Measurements from ENCODE around the gene PRKCH. TPM values are rescaled to one million over a fixed set of nuclear protein-coding genes. Genes with fewer than 3 reads are reported as not detected.

Gene PRKCH
- total RNA-seq, 1 experiment from 2014 or later = 12.4 TPM

DNA sequence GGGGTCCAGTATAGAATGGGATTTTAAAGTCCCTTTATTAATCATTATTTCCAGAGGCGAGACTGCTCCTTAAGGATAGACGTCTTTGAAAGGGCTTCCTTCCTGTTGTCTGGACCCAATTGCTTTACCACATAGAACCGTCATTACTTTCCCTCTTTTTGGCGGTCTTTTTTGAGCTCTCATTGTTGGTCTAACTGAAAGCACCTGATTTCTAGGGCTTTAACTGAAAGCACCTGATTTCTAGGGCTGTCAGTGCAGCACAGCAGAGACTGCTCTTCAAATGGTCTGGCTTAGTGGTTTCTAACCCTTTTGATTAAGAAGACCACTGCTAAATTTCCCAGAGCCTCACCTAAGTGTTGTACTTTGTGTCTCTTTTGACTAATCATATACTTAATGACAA lies 95.8 kb downstream of the PRKCH start:
- intact Hi-C loops (cut with micrococcal nuclease) = no loop called here
- no peak for DNase-seq (ENCODE audit: unreplicated experiment)
- peaks cover 26% of the 10 kb centered on the region for H3K4me1 Mint-ChIP-seq (ENCODE audit: insufficient read depth, unreplicated experiment)
- no peaks in the 10 kb centered on the region for H3K9me3 Mint-ChIP-seq (ENCODE audit: unreplicated experiment)
- H3K27ac Mint-ChIP-seq (ENCODE audit: low read depth, unreplicated experiment) = no peak overlapping the region
- H3K4me3 Mint-ChIP-seq (ENCODE audit: unreplicated experiment) = no peak overlapping the region
- BruUV-seq (replicated peaks) = no TSS peak
- ChIA-PET POLR2A (interaction anchor here (0.7 kb wide), 1 partner anchor 415 kb away, joined by 3 read pairs; no protein-coding TSS in a partner anchor), CTCF (interaction anchor here (0.7 kb wide), 1 partner anchor 22 kb away, joined by 3 read pairs; no protein-coding TSS in a partner anchor)
- H3K36me3 Mint-ChIP-seq (ENCODE audit: insufficient read depth, unreplicated experiment) = no peaks in the 10 kb centered on the region
- no peaks in the 10 kb centered on the region for H3K27me3 Mint-ChIP-seq (ENCODE audit: insufficient read depth, unreplicated experiment)
- TF ChIP-seq, protein P1, sequence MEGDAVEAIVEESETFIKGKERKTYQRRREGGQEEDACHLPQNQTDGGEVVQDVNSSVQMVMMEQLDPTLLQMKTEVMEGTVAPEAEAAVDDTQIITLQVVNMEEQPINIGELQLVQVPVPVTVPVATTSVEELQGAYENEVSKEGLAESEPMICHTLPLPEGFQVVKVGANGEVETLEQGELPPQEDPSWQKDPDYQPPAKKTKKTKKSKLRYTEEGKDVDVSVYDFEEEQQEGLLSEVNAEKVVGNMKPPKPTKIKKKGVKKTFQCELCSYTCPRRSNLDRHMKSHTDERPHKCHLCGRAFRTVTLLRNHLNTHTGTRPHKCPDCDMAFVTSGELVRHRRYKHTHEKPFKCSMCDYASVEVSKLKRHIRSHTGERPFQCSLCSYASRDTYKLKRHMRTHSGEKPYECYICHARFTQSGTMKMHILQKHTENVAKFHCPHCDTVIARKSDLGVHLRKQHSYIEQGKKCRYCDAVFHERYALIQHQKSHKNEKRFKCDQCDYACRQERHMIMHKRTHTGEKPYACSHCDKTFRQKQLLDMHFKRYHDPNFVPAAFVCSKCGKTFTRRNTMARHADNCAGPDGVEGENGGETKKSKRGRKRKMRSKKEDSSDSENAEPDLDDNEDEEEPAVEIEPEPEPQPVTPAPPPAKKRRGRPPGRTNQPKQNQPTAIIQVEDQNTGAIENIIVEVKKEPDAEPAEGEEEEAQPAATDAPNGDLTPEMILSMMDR (IDR thresholded peaks at IDR 0.05; ENCODE audit: unreplicated experiment) = no peak

DNA sequence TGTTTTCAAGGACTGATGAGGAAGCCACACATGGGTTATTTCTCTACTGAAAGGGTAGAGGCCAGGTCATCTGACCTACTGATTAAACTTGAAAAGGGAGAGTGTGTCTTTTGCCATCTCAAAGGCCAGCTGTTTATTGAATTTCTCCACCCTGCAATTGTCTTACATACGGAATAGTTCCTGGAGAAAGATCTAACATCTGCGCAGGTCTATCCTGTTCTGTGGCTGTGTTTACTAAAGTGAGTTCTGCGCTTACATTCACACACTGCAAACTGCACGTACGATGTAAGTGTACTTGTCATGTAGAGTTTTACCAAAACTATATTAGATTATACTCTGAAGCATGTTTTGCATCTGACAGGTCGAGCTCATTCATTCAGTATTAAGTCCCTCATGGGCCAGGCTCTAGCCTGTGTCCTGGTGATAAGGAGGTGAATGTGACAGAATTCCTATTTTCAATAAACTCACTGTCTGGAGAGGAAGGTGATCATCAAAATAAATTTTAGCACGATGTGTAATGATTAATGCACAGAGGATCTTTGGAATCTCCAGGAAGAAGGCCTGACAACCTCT lies 96.6 kb downstream of the PRKCH start:
- intact Hi-C loops (cut with micrococcal nuclease) = no loop called here
- H3K36me3 Mint-ChIP-seq (ENCODE audit: insufficient read depth, unreplicated experiment) = no peaks in the 10 kb centered on the region
- ChIA-PET POLR2A (interaction anchor here (0.7 kb wide), 1 partner anchor 414 kb away, joined by 3 read pairs; no protein-coding TSS in a partner anchor), CTCF (no interaction called here)
- peaks cover 26% of the 10 kb centered on the region for H3K4me1 Mint-ChIP-seq (ENCODE audit: insufficient read depth, unreplicated experiment)
- no peaks in the 10 kb centered on the region for H3K9me3 Mint-ChIP-seq (ENCODE audit: unreplicated experiment)
- BruUV-seq (replicated peaks) = no TSS peak
- no peak overlapping the region for H3K4me3 Mint-ChIP-seq (ENCODE audit: unreplicated experiment)
- H3K27ac Mint-ChIP-seq (ENCODE audit: low read depth, unreplicated experiment) = peak overlapping the region; percentile 41
- no peak for DNase-seq (ENCODE audit: unreplicated experiment)
- TF ChIP-seq, protein P1 (IDR thresholded peaks at IDR 0.05; ENCODE audit: unreplicated experiment) = no peak
- H3K27me3 Mint-ChIP-seq (ENCODE audit: insufficient read depth, unreplicated experiment) = no peaks in the 10 kb centered on the region

DNA sequence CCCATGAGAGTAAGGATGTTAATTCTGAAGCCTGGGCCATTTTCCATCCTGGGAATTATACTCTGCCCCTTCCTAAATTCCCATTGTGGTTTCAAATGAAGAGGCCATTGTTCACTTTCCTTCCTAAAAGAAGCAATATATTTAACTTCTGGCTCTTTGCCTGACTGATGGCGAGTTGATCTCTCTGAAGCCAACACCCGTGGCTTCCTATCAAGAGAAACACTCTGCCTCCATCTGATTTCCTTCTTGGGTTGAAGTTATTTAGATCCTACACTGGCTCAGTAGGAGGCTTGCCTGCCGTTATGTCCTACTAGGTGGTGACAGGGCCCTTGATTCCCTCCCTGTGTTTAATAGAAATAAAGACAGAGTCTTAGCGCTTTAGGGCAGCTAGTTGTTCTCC lies 97.4 kb downstream of the PRKCH start:
- ChIA-PET CTCF (interaction anchor here (1.4 kb wide), 1 partner anchor 419 kb away, joined by 3 read pairs; no protein-coding TSS in a partner anchor), POLR2A (no interaction called here)
- H3K4me1 Mint-ChIP-seq (ENCODE audit: insufficient read depth, unreplicated experiment) = peaks cover 32% of the 10 kb centered on the region
- no peak for DNase-seq (ENCODE audit: unreplicated experiment)
- TF ChIP-seq, protein P1 (IDR thresholded peaks at IDR 0.05; ENCODE audit: unreplicated experiment) = no peak
- no TSS peak for BruUV-seq (replicated peaks)
- no peaks in the 10 kb centered on the region for H3K27me3 Mint-ChIP-seq (ENCODE audit: insufficient read depth, unreplicated experiment)
- peaks cover 7% of the 10 kb centered on the region for H3K36me3 Mint-ChIP-seq (ENCODE audit: insufficient read depth, unreplicated experiment)
- no peak overlapping the region for H3K27ac Mint-ChIP-seq (ENCODE audit: low read depth, unreplicated experiment)
- H3K9me3 Mint-ChIP-seq (ENCODE audit: unreplicated experiment) = peaks cover 6% of the 10 kb centered on the region
- no peak overlapping the region for H3K4me3 Mint-ChIP-seq (ENCODE audit: unreplicated experiment)
- intact Hi-C loops (cut with micrococcal nuclease) = no loop called here

DNA sequence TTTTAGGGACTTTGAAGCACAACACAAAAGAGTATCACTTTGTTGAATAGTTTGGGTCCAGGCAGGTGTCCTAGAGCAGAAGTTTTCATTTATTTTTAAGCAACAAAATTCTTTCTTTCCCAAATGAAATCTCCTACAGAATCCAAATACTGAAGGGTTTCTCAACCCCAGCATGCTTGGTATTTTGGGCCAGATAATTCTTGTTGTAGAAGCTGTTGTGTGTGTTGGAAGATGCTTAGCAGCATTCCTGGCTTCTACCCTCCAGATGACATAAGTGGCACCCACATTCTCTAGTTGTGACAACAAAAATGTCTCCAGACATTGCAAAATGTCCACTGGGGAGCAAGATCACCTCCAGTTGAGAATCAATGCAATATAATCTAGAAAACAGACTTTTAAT lies 97.8 kb downstream of the PRKCH start:
- Mint-ChIP-seq H3K4me1 (ENCODE audit: insufficient read depth, unreplicated experiment) (peaks cover 32% of the 10 kb centered on the region), H3K27me3 (ENCODE audit: insufficient read depth, unreplicated experiment) (no peaks in the 10 kb centered on the region), H3K36me3 (ENCODE audit: insufficient read depth, unreplicated experiment) (peaks cover 7% of the 10 kb centered on the region), H3K27ac (ENCODE audit: low read depth, unreplicated experiment) (peak overlapping the region; percentile 71), H3K4me3 (ENCODE audit: unreplicated experiment) (no peak overlapping the region), H3K9me3 (ENCODE audit: unreplicated experiment) (peaks cover 6% of the 10 kb centered on the region)
- no peak for DNase-seq (ENCODE audit: unreplicated experiment)
- intact Hi-C loops (cut with micrococcal nuclease) = no loop called here
- TF ChIP-seq, protein P1 (IDR thresholded peaks at IDR 0.05; ENCODE audit: unreplicated experiment) = no peak
- POLR2A ChIA-PET = interaction anchor here (1.6 to 3.0 kb wide), 2 partner anchors 16 to 97 kb away, joined by 4 to 38 read pairs; partner anchors contain the start of gene PRKCH
- CTCF ChIA-PET = interaction anchor here (1.0 to 1.4 kb wide), 2 partner anchors 112 to 419 kb away, joined by 3 read pairs; no protein-coding TSS in a partner anchor
- no TSS peak for BruUV-seq (replicated peaks)

Measured in MCF 10A (cell line).